Measurements from ENCODE around the gene SLC17A2. TPM values are rescaled to one million over a fixed set of nuclear protein-coding genes. Genes with fewer than 3 reads are reported as not detected.

The SLC17A2 gene
- total and polyA plus RNA-seq, 2 of the 8 experiments (the other 6 are each of a cell fraction or from before 2014, with no cell fraction given): not detected

GRCh38 chr6:25893778-25894177 lies 36.7 kb downstream of the SLC17A2 start:
- Histone ChIP-seq H2BK5ac (ENCODE audit: low read depth, low read length) (no peak overlapping the region), H3K23me2 (ENCODE audit: low read depth, low read length) (no peaks in the 10 kb centered on the region), H4K20me1 (replicated peaks in 1 of 2; ENCODE audit: control insufficient read depth in 1 of 2, insufficient read depth in 2 of 2, low read length in 2 of 2) (no peaks in the 10 kb centered on the region), H3K27me3 (replicated peaks in 1 of 4; ENCODE audit: control insufficient read depth in 3 of 4, extremely low read depth in 1 of 4, insufficient read depth in 3 of 4, low read length in 3 of 4) (no peaks in the 10 kb centered on the region), H4K5ac (ENCODE audit: insufficient read length, low read depth, low read length) (no peak overlapping the region), H3K4ac (replicated peaks; ENCODE audit: insufficient read length, low read depth, low read length) (no peak overlapping the region), H2BK12ac (ENCODE audit: low read depth, low read length) (no peak overlapping the region), H3K9ac (replicated peaks in 1 of 4; ENCODE audit: extremely low read depth in 1 of 4, low read depth in 3 of 4, low read length in 3 of 4) (no peak overlapping the region), H3K56ac (replicated peaks; ENCODE audit: insufficient read length, low read depth, low read length) (no peak overlapping the region), H2BK20ac (ENCODE audit: low read length) (no peak overlapping the region), H3K14ac (ENCODE audit: insufficient read length) (no peak overlapping the region), H3K79me2 (ENCODE audit: control insufficient read depth in 1 of 2, insufficient read depth in 2 of 2, low read length in 2 of 2) (no peaks in the 10 kb centered on the region), H2AK5ac (ENCODE audit: low read depth, low read length) (no peak overlapping the region), H4K8ac (ENCODE audit: extremely low read depth, insufficient read depth, low read length) (no peak overlapping the region), H3K27ac (ENCODE audit: low read depth, low read length) (no peak overlapping the region), H3K4me2 (ENCODE audit: insufficient read depth in 1 of 2, low read depth in 2 of 2, low read length in 2 of 2) (no peak overlapping the region), H2AFZ (ENCODE audit: low read length) (no peak overlapping the region), H3K79me1 (ENCODE audit: low read depth, low read length) (no peaks in the 10 kb centered on the region), H3K23ac (ENCODE audit: insufficient read length) (no peak overlapping the region), H3K36me3 (ENCODE audit: control insufficient read depth in 2 of 4, insufficient read depth in 4 of 4, low read length in 3 of 4) (no peaks in the 10 kb centered on the region), H2BK15ac (ENCODE audit: low read length) (no peak overlapping the region), H3K18ac (ENCODE audit: extremely low read depth, low read length) (no peak overlapping the region), H2BK120ac (replicated peaks; ENCODE audit: low read depth, low read length) (no peak overlapping the region), H4K91ac (replicated peaks; ENCODE audit: insufficient read length, low read length) (no peak overlapping the region), H3K4me1 (replicated peaks in 1 of 4; ENCODE audit: control insufficient read depth in 3 of 4, insufficient read depth in 4 of 4, low read length in 3 of 4) (peaks cover 0 to 5% (median 3%) of the 10 kb centered on the region in 4 experiments; a peak in 4 of 7 replicates), H3K9me3 (ENCODE audit: insufficient read depth in 2 of 2, low read depth in 1 of 2, low read length in 1 of 2) (no peaks in the 10 kb centered on the region), H3K4me3 (ENCODE audit: extremely low read depth in 1 of 4, insufficient read depth in 2 of 4, low read depth in 3 of 4, low read length in 4 of 4) (no peak overlapping the region)
- DNase-seq (ENCODE audit: low read depth in 1 of 2, low spot score in 2 of 2) (no peak), FAIRE-seq (no peak)
- WGBS, 2 experiments (ENCODE audit: extremely low coverage in 1 of 2, insufficient coverage in 1 of 2, insufficient read length in 1 of 2, insufficient replicate concordance in 2 of 2, low coverage in 1 of 2, low lambda C conversion rate in 2 of 2, missing lambda C conversion rate in 1 of 2): 85% methylated on average over 6 of the region's 6 CpGs; no CpG with 5 or more reads in 1 of the 2 experiments
- ChIA-PET CTCF (ENCODE audit: partially characterized antibody) (interaction anchor here (1.0 to 1.3 kb wide), 2 partner anchors 34 to 105 kb away, joined by 4 to 5 read pairs; no protein-coding TSS in a partner anchor), POLR2A (ENCODE audit: partially characterized antibody) (no interaction called here)
- TF ChIP-seq CREB1 (IDR thresholded peaks at IDR 0.05): no peak
- TF ChIP-seq EGR1 (IDR thresholded peaks at IDR 0.05; ENCODE audit: borderline replicate concordance, low read depth, low read length): no peak
- no peak for TF ChIP-seq CBX8 (IDR thresholded peaks at IDR 0.05; ENCODE audit: borderline replicate concordance, low read depth, low read length)
- TF ChIP-seq SP4 (IDR thresholded peaks at IDR 0.05; ENCODE audit: low read length): no peak
- no peak for TF ChIP-seq TEAD4 (IDR thresholded peaks at IDR 0.05; ENCODE audit: low read depth, low read length)
- TF ChIP-seq KDM5A (IDR thresholded peaks at IDR 0.05; ENCODE audit: low read length): no peak
- no peak for TF ChIP-seq ZNF274 (IDR thresholded peaks at IDR 0.05; ENCODE audit: borderline replicate concordance, extremely low read depth, low read length)
- TF ChIP-seq SIX5 (IDR thresholded peaks at IDR 0.05; ENCODE audit: low read depth, low read length): no peak
- no peak for TF ChIP-seq CHD2 (IDR thresholded peaks at IDR 0.05; ENCODE audit: low read length)
- no peak for TF ChIP-seq POU5F1 (IDR thresholded peaks at IDR 0.05; ENCODE audit: low read depth, low read length)
- no peak for TF ChIP-seq SP2 (IDR thresholded peaks at IDR 0.05; ENCODE audit: low read length)
- no peak for TF ChIP-seq TBP (IDR thresholded peaks at IDR 0.05; ENCODE audit: low read depth, low read length)
- TF ChIP-seq SRF (IDR thresholded peaks at IDR 0.05; ENCODE audit: low read depth, low read length): no peak
- no peak for TF ChIP-seq TAF1 (IDR thresholded peaks at IDR 0.05; ENCODE audit: low read depth, low read length)
- no peak for TF ChIP-seq BCL11A (IDR thresholded peaks at IDR 0.05; ENCODE audit: low read depth in 2 of 2, low read length in 2 of 2)
- no peak for TF ChIP-seq RBBP5 (IDR thresholded peaks at IDR 0.05; ENCODE audit: borderline replicate concordance, low read depth, low read length)
- no peak for TF ChIP-seq TCF12 (IDR thresholded peaks at IDR 0.05; ENCODE audit: low read depth, low read length)
- no peak for TF ChIP-seq JUN (IDR thresholded peaks at IDR 0.05; ENCODE audit: low read depth, low read length)

Measured in H1 (cell line).